Activated CD8-positive, alpha-beta T cell treated with anti-CD3 and anti-CD28 coated beads, Interleukin-2, amount 10 ng/mL, durations not matched to agents 7 days and 5 days (primary cell): ENCODE data around the gene FAM222A. TPM values are rescaled to one million over a fixed set of nuclear protein-coding genes. Genes with fewer than 3 reads are reported as not detected.

Experiments used
- ATAC-seq: fragments of 150-1000 bp; cut with Tn5 transposase; one replicate; pipeline ENCODE4 v1.10.0; 2021; ENCODE audit warnings: moderate library complexity
- CTCF ChIA-PET: fragments of 350-600 bp; sonication (Branson Sonifier 250); formaldehyde crosslinking; loops from one replicate; lab custom pipeline; 2021; ENCODE audit warnings: antibody characterized with exemption; lab: Charles Lee
- POLR2A ChIA-PET: fragments of 350-600 bp; sonication (Branson Sonifier 250); formaldehyde crosslinking; loops from one replicate; lab custom pipeline; 2021; ENCODE audit warnings: antibody characterized with exemption; lab: Charles Lee
- DNase-seq: peaks from one replicate; pipeline ENCODE4 v3.0.0-alpha.2; 2020
- H3K27ac Mint-ChIP-seq: one replicate; pipeline ENCODE4 v1.8.0; 2021; ENCODE audit warnings: mild to moderate bottlenecking, mixed read lengths
- H3K27me3 Mint-ChIP-seq: one replicate; pipeline ENCODE4 v1.8.0; 2021; ENCODE audit warnings: low read depth, mixed read lengths
- H3K36me3 Mint-ChIP-seq: one replicate; pipeline ENCODE4 v1.8.0; 2021; ENCODE audit warnings: low read depth, mixed read lengths
- H3K4me1 Mint-ChIP-seq: one replicate; pipeline ENCODE4 v1.8.0; 2021; ENCODE audit warnings: low read depth, mixed read lengths
- H3K4me3 Mint-ChIP-seq: one replicate; pipeline ENCODE4 v1.8.0; 2021; ENCODE audit warnings: mild to moderate bottlenecking, mixed read lengths
- H3K9me3 Mint-ChIP-seq: one replicate; pipeline ENCODE4 v1.8.0; 2022; ENCODE audit warnings: mixed read lengths; ENCODE audit not compliant: insufficient read depth
- total RNA-seq, 2 experiments: library from RNA; stranded (reverse); gene quantifications; one replicate each; pipeline ENCODE4 v1.2.3, GENCODE V29; 2021

Gene FAM222A
- total RNA-seq, 2 experiments from 2014 or later: 1.6 to 1.9 TPM

- CTCF ChIA-PET: interaction anchor here (1.4 kb wide), 1 partner anchor 26 kb away, joined by 3 read pairs; no protein-coding TSS in a partner anchor
- Mint-ChIP-seq H3K36me3 (no peaks in the 10 kb centered on the region), H3K27me3 (no peaks in the 10 kb centered on the region), H3K4me1 (peaks cover 8% of the 10 kb centered on the region), H3K27ac (no peak overlapping the region), H3K4me3 (no peak overlapping the region), H3K9me3 (peaks cover 4% of the 10 kb centered on the region)
- DNase-seq (no peak), ATAC-seq (no peak)
- POLR2A ChIA-PET: no interaction called here
Observed at GRCh38 chr12:109779382-109779781, 65.8 kb downstream of the FAM222A start.

- POLR2A ChIA-PET: no interaction called here
- Mint-ChIP-seq H3K9me3 (peaks cover 4% of the 10 kb centered on the region), H3K27ac (no peak overlapping the region), H3K36me3 (no peaks in the 10 kb centered on the region), H3K4me1 (peaks cover 6% of the 10 kb centered on the region), H3K4me3 (no peak overlapping the region), H3K27me3 (no peaks in the 10 kb centered on the region)
- CTCF ChIA-PET: interaction anchor here (0.8 to 1.2 kb wide), 2 partner anchors 23 to 395 kb away, joined by 3 to 4 read pairs; no protein-coding TSS in a partner anchor
- DNase-seq: no peak
- ATAC-seq: no peak
Observed at GRCh38 chr12:109781668-109782325, 68.2 kb downstream of the FAM222A start.

GRCh38 chr12:109782326-109782703 lies 68.7 kb downstream of the FAM222A start:
- H3K4me1 Mint-ChIP-seq: peaks cover 4% of the 10 kb centered on the region
- ChIA-PET CTCF (interaction anchor here (0.8 kb wide), 1 partner anchor 22 kb away, joined by 4 read pairs; no protein-coding TSS in a partner anchor), POLR2A (no interaction called here)
- no peaks in the 10 kb centered on the region for H3K36me3 Mint-ChIP-seq
- ATAC-seq: no peak
- no peak overlapping the region for H3K4me3 Mint-ChIP-seq
- no peak for DNase-seq
- peaks cover 4% of the 10 kb centered on the region for H3K9me3 Mint-ChIP-seq
- H3K27me3 Mint-ChIP-seq: no peaks in the 10 kb centered on the region
- H3K27ac Mint-ChIP-seq: no peak overlapping the region

- ChIA-PET POLR2A (no interaction called here), CTCF (interaction anchor here (1.4 kb wide), 1 partner anchor 9 kb away, joined by 3 read pairs; no protein-coding TSS in a partner anchor)
- ATAC-seq (no peak), DNase-seq (no peak)
- Mint-ChIP-seq H3K36me3 (no peaks in the 10 kb centered on the region), H3K27ac (no peak overlapping the region), H3K27me3 (no peaks in the 10 kb centered on the region), H3K9me3 (peaks cover 4% of the 10 kb centered on the region), H3K4me1 (no peaks in the 10 kb centered on the region), H3K4me3 (no peak overlapping the region)
Observed at GRCh38 chr12:109783135-109783964, 69.7 kb downstream of the FAM222A start.

GRCh38 chr12:109783965-109784244 lies 70.3 kb downstream of the FAM222A start:
- no peaks in the 10 kb centered on the region for H3K36me3 Mint-ChIP-seq
- POLR2A ChIA-PET: no interaction called here
- H3K27me3 Mint-ChIP-seq: no peaks in the 10 kb centered on the region
- DNase-seq (no peak), ATAC-seq (no peak)
- no peak overlapping the region for H3K4me3 Mint-ChIP-seq
- no peak overlapping the region for H3K27ac Mint-ChIP-seq
- H3K9me3 Mint-ChIP-seq: peaks cover 4% of the 10 kb centered on the region
- CTCF ChIA-PET: interaction anchor here (1.4 kb wide), 1 partner anchor 9 kb away, joined by 3 read pairs; no protein-coding TSS in a partner anchor
- no peaks in the 10 kb centered on the region for H3K4me1 Mint-ChIP-seq

- Mint-ChIP-seq H3K27me3 (peaks cover 4% of the 10 kb centered on the region), H3K9me3 (no peaks in the 10 kb centered on the region), H3K36me3 (no peaks in the 10 kb centered on the region), H3K4me3 (no peak overlapping the region), H3K27ac (no peak overlapping the region), H3K4me1 (no peaks in the 10 kb centered on the region)
- POLR2A ChIA-PET: no interaction called here
- DNase-seq (no peak), ATAC-seq (no peak)
- CTCF ChIA-PET: no interaction called here
Observed at GRCh38 chr12:109785854-109786253, 72.2 kb downstream of the FAM222A start.

GRCh38 chr12:109786799-109787198 lies 73.2 kb downstream of the FAM222A start:
- DNase-seq: no peak
- Mint-ChIP-seq H3K36me3 (no peaks in the 10 kb centered on the region), H3K4me3 (no peak overlapping the region), H3K9me3 (no peaks in the 10 kb centered on the region), H3K27me3 (peaks cover 4% of the 10 kb centered on the region), H3K27ac (no peak overlapping the region), H3K4me1 (no peaks in the 10 kb centered on the region)
- no peak for ATAC-seq
- CTCF ChIA-PET: no interaction called here
- POLR2A ChIA-PET: no interaction called here

- Mint-ChIP-seq H3K4me1 (no peaks in the 10 kb centered on the region), H3K27ac (no peak overlapping the region), H3K36me3 (no peaks in the 10 kb centered on the region), H3K4me3 (no peak overlapping the region), H3K9me3 (no peaks in the 10 kb centered on the region), H3K27me3 (peaks cover 6% of the 10 kb centered on the region)
- ChIA-PET POLR2A (no interaction called here), CTCF (no interaction called here)
- DNase-seq (no peak), ATAC-seq (no peak)
Observed at GRCh38 chr12:109789526-109790048, 76.0 kb downstream of the FAM222A start.

- DNase-seq: no peak
- ATAC-seq: no peak
- Mint-ChIP-seq H3K4me3 (no peak overlapping the region), H3K27me3 (peaks cover 9% of the 10 kb centered on the region), H3K27ac (no peak overlapping the region), H3K4me1 (no peaks in the 10 kb centered on the region), H3K36me3 (no peaks in the 10 kb centered on the region), H3K9me3 (no peaks in the 10 kb centered on the region)
- ChIA-PET POLR2A (no interaction called here), CTCF (no interaction called here)
Observed at GRCh38 chr12:109792992-109793391, 79.4 kb downstream of the FAM222A start.

- H3K27me3 Mint-ChIP-seq: peaks cover 9% of the 10 kb centered on the region
Observed at GRCh38 chr12:109793411-109793810, 79.8 kb downstream of the FAM222A start.

GRCh38 chr12:109793826-109794501 lies 80.3 kb downstream of the FAM222A start:
- ChIA-PET CTCF (no interaction called here), POLR2A (no interaction called here)

More at GRCh38 chr12:109793411-109793810, 79.8 kb downstream of the FAM222A start:
- ChIA-PET CTCF (no interaction called here), POLR2A (no interaction called here)
- no peak for ATAC-seq
- Mint-ChIP-seq H3K27ac (no peak overlapping the region), H3K36me3 (no peaks in the 10 kb centered on the region), H3K4me3 (no peak overlapping the region), H3K4me1 (no peaks in the 10 kb centered on the region), H3K9me3 (no peaks in the 10 kb centered on the region)
- no peak for DNase-seq

More at GRCh38 chr12:109793826-109794501, 80.3 kb downstream of the FAM222A start:
- peaks cover 9% of the 10 kb centered on the region for H3K27me3 Mint-ChIP-seq
- H3K4me1 Mint-ChIP-seq: no peaks in the 10 kb centered on the region
- no peak for DNase-seq
- ATAC-seq: no peak
- H3K36me3 Mint-ChIP-seq: no peaks in the 10 kb centered on the region
- H3K27ac Mint-ChIP-seq: no peak overlapping the region
- H3K9me3 Mint-ChIP-seq: no peaks in the 10 kb centered on the region
- no peak overlapping the region for H3K4me3 Mint-ChIP-seq
